Activated effector memory CD4-positive, alpha-beta T cell treated with Interleukin-2 at 50 U/mL for 16 hours (primary cell): ENCODE measurements around the gene MAPKAP1.

Experiments used
- DNase-seq: peaks from one replicate; pipeline ENCODE4 v3.0.0-alpha.2; 2020

The MAPKAP1 gene

GRCh38 chr9:125443367-125443766 is 263.6 kb downstream of the MAPKAP1 start:
- DNase-seq: no peak

- DNase-seq: no peak
Measured at GRCh38 chr9:125442452-125442851, 264.6 kb downstream of the MAPKAP1 start.

GRCh38 chr9:125440411-125440810 is 266.6 kb downstream of the MAPKAP1 start:
- no peak for DNase-seq

- DNase-seq: no peak
Measured at GRCh38 chr9:125439434-125440272, 267.4 kb downstream of the MAPKAP1 start.

GRCh38 chr9:125438506-125439433 is 268.2 kb downstream of the MAPKAP1 start:
- no peak for DNase-seq

- no peak for DNase-seq
Measured at GRCh38 chr9:125437771-125438221, 269.2 kb downstream of the MAPKAP1 start.

- no peak for DNase-seq
Measured at GRCh38 chr9:125436613-125437443, 270.2 kb downstream of the MAPKAP1 start.

GRCh38 chr9:125435776-125436612 is 271.0 kb downstream of the MAPKAP1 start:
- no peak for DNase-seq

- no peak for DNase-seq
Measured at GRCh38 chr9:125434986-125435775, 271.8 kb downstream of the MAPKAP1 start.

GRCh38 chr9:125433461-125434011 is 273.5 kb downstream of the MAPKAP1 start:
- no peak for DNase-seq

- no peak for DNase-seq
Measured at GRCh38 chr9:125432715-125433385, 274.2 kb downstream of the MAPKAP1 start.

GRCh38 chr9:125431741-125432271 is 275.2 kb downstream of the MAPKAP1 start:
- DNase-seq: no peak

GRCh38 chr9:125431012-125431305 is 276.0 kb downstream of the MAPKAP1 start:
- no peak for DNase-seq

- DNase-seq: no peak
Measured at GRCh38 chr9:125430161-125431011, 276.6 kb downstream of the MAPKAP1 start.

- no peak for DNase-seq
Measured at GRCh38 chr9:125429476-125430160, 277.4 kb downstream of the MAPKAP1 start.

- no peak for DNase-seq
Measured at GRCh38 chr9:125428902-125429467, 278.0 kb downstream of the MAPKAP1 start.

GRCh38 chr9:125428060-125428901 is 278.7 kb downstream of the MAPKAP1 start:
- DNase-seq: no peak
